Thoracic aorta (tissue), 2 donors: ENCODE results near the gene MYLK. TPM values are rescaled to one million over a fixed set of nuclear protein-coding genes. Genes with fewer than 3 reads are reported as not detected.

Experiments
- ATAC-seq: fragments of 150-250 bp; one replicate; pipeline ENCODE4 v1.8.0; 2017; ENCODE audit warnings: low read depth; ENCODE audit not compliant: insufficient number of reproducible peaks, low FRiP score
- DNase-seq: peaks from one replicate; pipeline ENCODE4 v3.0.0-alpha.2; 2020; ENCODE audit warnings: low spot score
- H3K27ac ChIP-seq, 2 donors: fragments of 200-600 bp; sonication (generic); 1 replicate in 1 of 2; 2 replicates in 1 of 2; pipeline ENCODE4 v1.5.1; 2016; ENCODE audit warnings: mild to moderate bottlenecking in 2 of 2, moderate library complexity in 2 of 2
- H3K27me3 ChIP-seq: fragments of 200-600 bp; sonication (generic); replicated peaks from 2 replicates; pipeline ENCODE4 v1.6.0; 2016; ENCODE audit warnings: mild to moderate bottlenecking; ENCODE audit not compliant: insufficient read depth
- H3K36me3 ChIP-seq: fragments of 200-600 bp; sonication (generic); one replicate; pipeline ENCODE4 v1.5.1; 2016
- H3K4me1 ChIP-seq, 2 donors: fragments of 200-600 bp; sonication (generic); 1 replicate in 1 of 2; 2 replicates in 1 of 2; pipeline versions ENCODE4 v1.5.1 to v1.6.0; 2016; ENCODE audit warnings: low read depth in 2 of 2, mild to moderate bottlenecking in 1 of 2; ENCODE audit not compliant: control insufficient read depth in 1 of 2
- H3K4me3 ChIP-seq: fragments of 200-600 bp; sonication (generic); 2 replicates; pipeline ENCODE4 v1.5.1; 2016; ENCODE audit warnings: mild to moderate bottlenecking
- H3K9me3 ChIP-seq: fragments of 200-600 bp; sonication (generic); 2 replicates; pipeline ENCODE4 v1.5.1; 2016
- CTCF ChIP-seq: fragments of 200-600 bp; sonication (generic); IDR thresholded peaks from one replicate; pipeline ENCODE4 v1.5.1; 2019; ENCODE audit warnings: antibody characterized with exemption
- total RNA-seq, 2 donors: library from RNA; depleted of rRNA; stranded (reverse); fragments of >200 nt; gene quantifications; one replicate each; pipeline versions ENCODE4 v1.1.0 to v1.2.3, GENCODE V29; 2016

MYLK gene
- total RNA-seq, 2 donors from 2014 or later: 483 to 563 TPM

GRCh38 chr3:123700791-123701722, 183.1 kb downstream of the MYLK start:
- Histone ChIP-seq H3K4me1 (peaks cover 22 to 54% of the 10 kb centered on the region in 2 donors), H3K27me3 (no peaks in the 10 kb centered on the region), H3K36me3 (no peaks in the 10 kb centered on the region), H3K4me3 (peak overlapping the region; percentile 86), H3K27ac (peak overlapping the region; percentile 87 to 94), H3K9me3 (no peaks in the 10 kb centered on the region)
- no peak for TF ChIP-seq CTCF
- DNase-seq (peak; percentile 53), ATAC-seq (peak; percentile 30)

GRCh38 chr3:123698813-123699212, 185.3 kb downstream of the MYLK start:
- ATAC-seq (no peak), DNase-seq (no peak)
- peaks cover 31 to 54% of the 10 kb centered on the region in 2 donors for H3K4me1 ChIP-seq
- peaks cover 5% of the 10 kb centered on the region for H3K36me3 ChIP-seq
- no peaks in the 10 kb centered on the region for H3K9me3 ChIP-seq
- H3K27me3 ChIP-seq: no peaks in the 10 kb centered on the region
- H3K4me3 ChIP-seq: peak overlapping the region; percentile 86
- no peak for TF ChIP-seq CTCF
- peak overlapping the region; percentile 87 to 94 for H3K27ac ChIP-seq

DNA sequence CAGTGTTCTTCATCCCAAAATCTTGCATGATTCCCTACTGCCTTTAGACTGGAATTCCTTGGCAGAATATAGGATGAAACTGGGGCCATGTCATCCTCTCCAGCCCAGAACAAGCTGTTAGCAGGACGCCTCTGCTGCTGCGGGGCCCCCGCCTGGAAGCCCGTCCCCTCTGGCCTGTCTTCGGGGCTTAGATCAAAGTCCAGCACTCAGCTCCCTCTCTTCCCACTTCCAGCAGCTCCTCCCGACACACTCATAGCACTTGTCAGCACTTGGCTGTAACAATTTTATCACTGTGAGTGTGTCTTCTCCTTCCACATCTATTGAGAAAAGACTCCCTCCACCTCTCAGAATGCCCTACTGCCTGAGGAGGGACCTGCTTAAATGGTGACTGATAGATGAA, 187.3 kb downstream of the MYLK start:
- H3K4me3 ChIP-seq: peak overlapping the region; percentile 86
- no peaks in the 10 kb centered on the region for H3K9me3 ChIP-seq
- peak overlapping the region; percentile 87 to 94 for H3K27ac ChIP-seq
- peaks cover 25% of the 10 kb centered on the region for H3K36me3 ChIP-seq
- DNase-seq (no peak), ATAC-seq (no peak)
- no peaks in the 10 kb centered on the region for H3K27me3 ChIP-seq
- no peak for TF ChIP-seq CTCF
- H3K4me1 ChIP-seq: peaks cover 39 to 55% of the 10 kb centered on the region in 2 donors

DNA sequence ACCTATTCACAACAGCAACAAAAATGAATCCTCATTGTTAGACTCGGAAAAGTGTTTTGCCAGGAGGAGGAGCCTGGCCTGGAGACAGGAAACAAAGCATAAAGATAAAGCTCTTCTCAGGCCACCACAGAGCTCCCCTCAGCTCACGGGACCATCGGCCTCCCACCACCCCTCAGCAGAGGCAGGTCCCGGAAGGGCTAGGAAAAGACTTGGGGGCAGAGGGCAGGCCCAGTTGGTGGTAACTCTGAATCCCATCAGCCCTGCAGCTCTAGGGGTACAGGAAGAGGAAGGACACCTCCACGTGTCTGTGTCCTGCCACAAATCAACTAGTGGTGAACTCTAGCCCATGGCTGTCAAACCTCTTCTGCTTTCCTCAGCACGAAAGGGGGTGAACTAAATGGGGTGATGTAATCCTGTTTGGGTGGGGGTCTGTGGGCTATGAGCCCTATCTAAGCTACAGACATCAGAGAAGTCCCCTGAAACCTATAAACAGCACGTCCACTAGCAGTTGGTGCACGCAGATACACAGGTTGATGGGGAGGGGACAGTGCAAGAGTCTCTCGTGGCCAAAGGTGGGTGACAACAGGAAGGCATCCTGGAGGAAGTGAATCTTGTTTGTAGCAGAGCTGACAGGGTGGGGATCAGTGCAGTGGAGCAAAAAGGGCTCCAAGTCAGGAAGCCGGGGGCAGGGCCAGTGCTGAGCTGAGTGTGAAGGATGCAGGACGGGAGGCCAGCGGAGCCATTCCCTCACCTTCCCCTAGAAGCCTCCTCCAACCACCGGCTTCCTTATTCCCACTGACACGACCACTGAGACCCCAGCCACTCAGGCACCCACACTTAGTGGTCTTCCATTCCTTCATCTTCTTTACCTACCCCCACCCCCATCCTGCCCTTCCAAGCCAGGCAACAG, 188.1 kb downstream of the MYLK start:
- H3K27me3 ChIP-seq: no peaks in the 10 kb centered on the region
- no peak for DNase-seq
- peaks cover 33% of the 10 kb centered on the region for H3K36me3 ChIP-seq
- peaks cover 39 to 57% of the 10 kb centered on the region in 2 donors for H3K4me1 ChIP-seq
- peak overlapping the region; percentile 87 to 94 for H3K27ac ChIP-seq
- H3K9me3 ChIP-seq: no peaks in the 10 kb centered on the region
- H3K4me3 ChIP-seq: peak overlapping the region; percentile 86
- TF ChIP-seq CTCF: no peak
- ATAC-seq: no peak

- DNase-seq (no peak), ATAC-seq (no peak)
- Histone ChIP-seq H3K27me3 (no peaks in the 10 kb centered on the region), H3K4me1 (peaks cover 41 to 66% of the 10 kb centered on the region in 2 donors), H3K36me3 (peaks cover 36% of the 10 kb centered on the region), H3K27ac (peak overlapping the region; percentile 87 to 94), H3K9me3 (no peaks in the 10 kb centered on the region), H3K4me3 (peak overlapping the region; percentile 86)
- no peak for TF ChIP-seq CTCF
These were observed 189.0 kb downstream of the MYLK start for GRCh38 chr3:123695152-123695551.
